Brain pericyte (primary cell): ENCODE data around the gene LCE1C.

Experiments used
- DNase-seq: peaks from one replicate; pipeline ENCODE4 v3.0.0-alpha.2; 2012; ENCODE audit warnings: low read depth, low spot score

The LCE1C gene

DNA sequence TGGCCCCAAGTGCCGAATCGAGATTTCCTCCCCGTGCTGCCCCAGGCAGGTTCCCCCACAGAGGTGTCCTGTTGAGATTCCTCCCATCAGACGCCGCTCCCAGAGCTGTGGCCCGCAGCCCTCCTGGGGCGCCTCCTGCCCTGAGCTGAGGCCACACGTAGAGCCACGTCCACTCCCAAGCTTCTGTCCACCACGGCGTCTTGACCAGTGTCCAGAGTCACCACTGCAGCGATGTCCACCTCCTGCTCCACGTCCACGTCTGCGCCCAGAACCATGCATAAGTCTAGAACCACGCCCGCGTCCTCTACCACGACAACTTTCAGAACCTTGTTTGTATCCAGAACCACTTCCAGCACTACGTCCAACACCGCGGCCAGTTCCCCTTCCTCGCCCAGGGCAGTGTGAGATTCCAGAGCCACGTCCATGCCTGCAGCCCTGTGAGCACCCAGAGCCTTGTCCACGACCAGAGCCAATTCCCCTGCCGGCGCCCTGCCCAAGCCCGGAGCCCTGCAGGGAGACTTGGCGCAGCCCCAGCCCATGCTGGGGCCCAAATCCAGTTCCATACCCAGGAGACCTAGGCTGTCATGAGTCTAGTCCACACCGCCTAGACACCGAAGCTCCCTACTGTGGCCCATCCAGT, 45.8 kb downstream of the LCE1C start:
- no peak for DNase-seq

DNA sequence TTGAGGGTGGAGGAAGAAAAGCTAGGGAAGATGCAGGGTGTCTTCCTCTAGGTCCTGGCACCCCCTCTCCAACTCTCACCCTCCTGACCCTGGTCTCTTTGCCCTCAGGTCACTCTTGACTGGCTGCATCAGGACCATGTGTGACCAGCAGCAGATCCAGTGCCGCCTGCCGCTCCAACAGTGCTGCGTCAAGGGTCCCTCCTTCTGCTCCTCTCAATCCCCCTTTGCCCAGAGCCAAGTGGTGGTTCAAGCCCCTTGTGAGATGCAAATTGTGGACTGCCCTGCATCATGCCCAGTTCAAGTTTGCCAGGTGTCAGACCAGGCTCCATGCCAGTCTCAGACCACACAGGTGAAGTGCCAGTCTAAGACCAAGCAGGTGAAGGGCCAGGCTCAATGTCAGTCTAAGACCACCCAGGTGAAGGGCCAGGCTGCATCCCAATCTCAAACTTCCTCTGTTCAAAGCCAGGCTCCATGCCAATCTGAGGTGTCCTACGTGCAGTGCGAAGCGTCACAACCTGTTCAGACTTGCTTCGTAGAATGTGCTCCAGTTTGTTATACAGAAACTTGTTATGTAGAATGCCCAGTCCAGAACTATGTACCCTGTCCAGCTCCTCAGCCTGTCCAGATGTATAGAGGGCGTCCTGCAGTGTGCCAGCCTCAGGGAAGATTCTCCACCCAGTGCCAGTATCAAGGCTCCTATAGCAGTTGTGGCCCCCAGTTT, 46.8 kb downstream of the LCE1C start:
- no peak for DNase-seq

DNA sequence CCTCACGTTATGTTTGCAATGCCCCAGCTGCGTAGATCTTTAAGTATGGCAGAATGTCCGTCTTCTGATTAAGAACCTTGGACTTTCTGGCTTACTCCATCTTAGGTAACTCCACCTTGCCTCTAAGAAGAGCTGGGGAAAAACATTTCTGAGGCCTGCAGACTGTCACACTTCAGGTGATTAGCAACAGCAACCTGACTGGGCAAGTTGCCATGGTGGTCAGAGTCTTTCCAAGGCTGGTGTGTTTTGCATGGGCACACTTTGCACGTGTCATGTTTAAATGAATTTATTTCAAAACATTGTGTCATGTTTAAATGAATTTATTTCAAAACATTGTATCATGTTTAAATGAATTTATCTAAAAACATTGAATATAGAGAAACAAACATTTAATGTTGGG, 47.8 kb downstream of the LCE1C start:
- no peak for DNase-seq

DNA sequence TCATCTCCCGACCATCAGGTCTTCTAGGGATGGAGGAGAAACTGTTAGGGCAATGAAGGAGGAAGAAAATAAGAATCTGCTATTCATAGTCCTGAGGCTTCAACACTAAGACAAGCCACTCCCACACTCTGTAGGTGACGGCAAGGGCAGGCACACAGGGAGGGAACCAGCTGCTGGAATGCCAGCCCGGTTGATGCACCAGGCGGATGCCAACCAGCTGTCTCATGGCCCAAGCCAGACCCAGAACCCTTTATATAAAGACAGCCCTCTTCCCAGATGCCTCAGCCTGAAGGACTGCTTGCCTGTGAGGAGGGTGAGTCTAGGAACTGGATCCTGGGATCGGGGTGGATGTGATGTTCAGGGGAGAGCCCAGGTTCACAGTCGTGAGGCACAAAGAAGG, 48.7 kb downstream of the LCE1C start, which contains the start of gene KPRP:
Gene KPRP, plus strand, starts transcription at position 279 of the 400 bp plus-strand sequence. CDS start 1,564 bp downstream, outside the sequence.
- DNase-seq, result no peak

DNA sequence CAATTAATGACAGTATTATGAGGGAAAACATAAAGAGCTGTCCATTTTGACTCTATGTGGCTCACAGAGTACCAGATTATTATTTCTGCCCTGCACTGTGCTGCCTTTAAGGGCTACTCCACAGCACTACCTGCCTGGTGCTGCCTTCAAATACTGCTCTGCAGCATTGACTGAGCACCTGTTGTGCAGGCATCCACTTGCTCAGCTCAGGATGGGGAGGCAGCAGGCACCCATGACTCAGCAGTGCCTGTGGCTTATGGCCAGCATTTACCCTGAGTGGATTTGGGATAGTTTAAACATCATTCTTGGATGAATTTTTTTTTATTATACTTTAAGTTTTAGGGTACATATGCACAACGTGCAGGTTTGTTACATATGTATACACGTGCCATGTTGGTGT, 49.6 kb downstream of the LCE1C start:
- no peak for DNase-seq
